Fibroblast of the aortic adventitia (primary cell): ENCODE data around the gene CENPE. TPM values are rescaled to one million over a fixed set of nuclear protein-coding genes. Genes with fewer than 3 reads are reported as not detected.
A peak's percentile ranks its signal among the peaks of the same experiment; 100 is the strongest.

Source experiments
- DNase-seq: peaks from one replicate; pipeline ENCODE4 v3.0.0-alpha.2; 2010; ENCODE audit warnings: low read depth
- H3K4me3 ChIP-seq: 2 replicates; pipeline ENCODE4 v1.5.1; 2011; ENCODE audit warnings: low read depth, mild to moderate bottlenecking, control low read depth, low read length, moderate library complexity
- total RNA-seq: library from RNA; depleted of rRNA; stranded (reverse); fragments of >200 nt; gene quantifications from 2 replicates; pipeline ENCODE4 v1.2.3, GENCODE V29; 2012; ENCODE audit warnings: low replicate concordance
- TF ChIP-seq, protein P1 (sequence below): IDR thresholded peaks from 2 replicates; pipeline ENCODE4 v1.5.1; 2011; ENCODE audit warnings: mild to moderate bottlenecking, low read length, control low read depth, inconsistent platforms; ENCODE audit not compliant: insufficient read depth

The CENPE gene
- total RNA-seq, 1 donor = 26.9 TPM

GRCh38 chr4:103158760-103159159, 39.4 kb downstream of the CENPE start:
- H3K4me3 ChIP-seq = no peak overlapping the region
- TF ChIP-seq, protein P1, sequence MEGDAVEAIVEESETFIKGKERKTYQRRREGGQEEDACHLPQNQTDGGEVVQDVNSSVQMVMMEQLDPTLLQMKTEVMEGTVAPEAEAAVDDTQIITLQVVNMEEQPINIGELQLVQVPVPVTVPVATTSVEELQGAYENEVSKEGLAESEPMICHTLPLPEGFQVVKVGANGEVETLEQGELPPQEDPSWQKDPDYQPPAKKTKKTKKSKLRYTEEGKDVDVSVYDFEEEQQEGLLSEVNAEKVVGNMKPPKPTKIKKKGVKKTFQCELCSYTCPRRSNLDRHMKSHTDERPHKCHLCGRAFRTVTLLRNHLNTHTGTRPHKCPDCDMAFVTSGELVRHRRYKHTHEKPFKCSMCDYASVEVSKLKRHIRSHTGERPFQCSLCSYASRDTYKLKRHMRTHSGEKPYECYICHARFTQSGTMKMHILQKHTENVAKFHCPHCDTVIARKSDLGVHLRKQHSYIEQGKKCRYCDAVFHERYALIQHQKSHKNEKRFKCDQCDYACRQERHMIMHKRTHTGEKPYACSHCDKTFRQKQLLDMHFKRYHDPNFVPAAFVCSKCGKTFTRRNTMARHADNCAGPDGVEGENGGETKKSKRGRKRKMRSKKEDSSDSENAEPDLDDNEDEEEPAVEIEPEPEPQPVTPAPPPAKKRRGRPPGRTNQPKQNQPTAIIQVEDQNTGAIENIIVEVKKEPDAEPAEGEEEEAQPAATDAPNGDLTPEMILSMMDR = no peak
- no peak for DNase-seq

DNA sequence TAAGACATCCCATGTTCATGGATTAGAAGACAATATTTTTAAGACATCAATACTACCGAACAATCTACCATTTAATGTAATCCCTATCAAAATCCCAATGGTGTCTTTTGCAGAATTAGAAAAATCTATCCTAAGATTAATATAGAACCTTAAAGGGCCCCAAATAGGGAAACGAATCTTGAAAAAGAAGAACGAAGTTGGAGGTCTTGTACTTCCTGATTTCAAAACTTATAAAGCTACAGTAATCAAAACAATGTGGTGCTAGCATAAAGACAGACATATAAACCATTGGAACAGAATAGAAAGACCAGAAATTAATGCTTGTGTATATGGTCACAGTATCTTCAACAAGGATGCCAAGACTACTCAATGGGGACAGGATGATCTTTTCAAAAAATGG, 42.0 kb downstream of the CENPE start:
- DNase-seq = no peak
- H3K4me3 ChIP-seq = no peak overlapping the region
- TF ChIP-seq, protein P1 = no peak

- DNase-seq = no peak
- TF ChIP-seq, protein P1 = no peak
- H3K4me3 ChIP-seq = no peak overlapping the region
These were observed 45.8 kb downstream of the CENPE start for GRCh38 chr4:103152381-103152780.

GRCh38 chr4:103150677-103151076, 47.5 kb downstream of the CENPE start:
- H3K4me3 ChIP-seq = no peak overlapping the region
- TF ChIP-seq, protein P1 = no peak
- DNase-seq = peak; percentile 29

GRCh38 chr4:103144926-103145325, 53.2 kb downstream of the CENPE start:
- TF ChIP-seq, protein P1 = no peak
- H3K4me3 ChIP-seq = no peak overlapping the region
- no peak for DNase-seq

DNA sequence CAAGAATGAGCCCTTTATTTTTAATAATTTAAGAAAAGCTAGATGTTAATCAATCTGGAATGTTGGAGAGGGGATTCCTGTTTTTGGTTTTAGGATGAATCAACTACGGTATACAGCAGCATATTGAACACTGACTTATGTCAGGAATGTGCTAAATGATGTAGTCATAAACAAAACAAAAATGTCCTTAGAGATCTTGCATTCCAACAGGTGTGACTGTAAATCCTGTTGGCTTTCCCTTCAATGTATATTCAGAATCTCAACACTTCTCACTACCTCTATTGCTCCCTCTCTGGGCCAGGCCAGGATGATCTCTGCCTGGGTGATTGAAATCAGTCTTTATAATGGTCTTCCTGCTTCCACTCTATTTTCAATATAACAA, 60.7 kb downstream of the CENPE start:
- TF ChIP-seq, protein P1 = no peak
- DNase-seq = peak; percentile 14

DNA sequence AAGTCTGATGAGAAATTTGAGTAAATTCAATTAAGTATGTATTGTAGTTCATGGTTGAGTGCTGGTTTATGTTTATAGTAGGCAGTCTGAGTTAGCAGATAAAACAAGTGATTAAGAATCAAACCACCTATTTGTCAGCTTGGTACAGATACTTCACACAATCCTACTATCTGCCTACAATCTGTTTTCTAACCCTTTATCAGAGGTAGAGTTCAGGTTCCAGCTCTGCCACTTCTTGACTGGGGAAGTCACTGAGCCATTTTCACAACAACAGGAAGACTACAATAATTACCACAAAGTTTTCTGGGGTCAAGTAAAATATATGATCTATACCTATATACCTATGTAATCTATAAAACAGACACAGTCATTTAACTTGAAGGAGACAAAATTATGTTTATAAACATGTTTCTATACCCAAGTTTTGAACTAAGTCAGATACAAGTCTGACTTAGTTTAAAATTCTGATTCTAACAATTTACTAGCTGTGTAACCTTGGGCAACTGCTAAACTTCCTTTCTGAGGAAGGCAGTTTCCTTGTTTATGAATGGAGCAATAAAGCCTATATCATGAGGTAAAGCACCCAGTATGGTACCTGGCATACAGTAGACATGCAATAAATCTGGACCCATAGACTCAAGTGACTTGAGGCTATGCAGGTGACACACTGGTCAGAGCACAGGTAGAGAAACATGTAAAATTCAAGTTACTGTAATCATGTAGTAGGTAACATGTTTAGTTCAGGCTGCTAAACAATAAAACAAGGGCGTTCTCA, 61.3 kb downstream of the CENPE start:
- DNase-seq = no peak
- H3K4me3 ChIP-seq = no peak overlapping the region
- TF ChIP-seq, protein P1 = no peak

More for the DNA sequence above, 60.7 kb downstream of the CENPE start:
- no peak overlapping the region for H3K4me3 ChIP-seq
